Measurements from ENCODE around the gene SFMBT2.

DNA sequence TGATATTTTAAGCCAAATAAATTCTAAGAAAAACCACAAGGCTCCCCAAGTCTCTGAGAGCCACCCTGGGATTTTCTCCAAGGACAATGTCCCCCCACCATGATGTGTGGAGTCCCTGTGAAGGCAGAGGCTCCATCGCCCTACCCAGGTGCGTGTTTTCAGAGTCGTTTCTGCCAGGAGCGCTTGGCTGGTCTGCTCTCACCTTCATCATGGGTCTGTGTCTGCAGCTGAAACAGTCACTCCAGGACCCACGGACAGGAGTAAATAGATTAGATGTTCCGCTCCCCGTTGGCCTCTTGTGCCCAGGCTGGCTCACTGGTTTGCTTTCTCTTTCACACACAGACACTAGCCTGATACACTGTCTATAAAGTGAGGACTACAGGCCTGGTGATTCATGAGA is 217.5 kb downstream of the SFMBT2 start:
- TF ChIP-seq GATA3 (IDR thresholded peaks at IDR 0.05; ENCODE audit: low read depth, low read length) (no peak), GATA2 (IDR thresholded peaks at IDR 0.05; ENCODE audit: low read depth, low read length) (no peak)
